Activated CD4-positive, alpha-beta memory T cell treated with anti-CD3 and anti-CD28 coated beads, Interleukin-2, amount 10 ng/mL, durations not matched to agents 7 days and 5 days (primary cell): ENCODE measurements around the gene ACTMAP. TPM values are rescaled to one million over a fixed set of nuclear protein-coding genes. Genes with fewer than 3 reads are reported as not detected.

ENCODE experiments used
- CTCF ChIA-PET: fragments of 350-600 bp; sonication (Branson Sonifier 250); formaldehyde crosslinking; loops from one replicate; lab custom pipeline; 2021; ENCODE audit warnings: antibody characterized with exemption, inconsistent platforms; lab: Charles Lee
- POLR2A ChIA-PET: fragments of 350-600 bp; sonication (Branson Sonifier 250); formaldehyde crosslinking; loops from one replicate; lab custom pipeline; 2021; ENCODE audit warnings: antibody characterized with exemption; lab: Charles Lee
- DNase-seq: peaks from one replicate; pipeline ENCODE4 v3.0.0-alpha.2; 2020
- H3K27ac Mint-ChIP-seq: one replicate; pipeline ENCODE4 v1.8.0; 2021; ENCODE audit warnings: mild to moderate bottlenecking, mixed read lengths
- H3K27me3 Mint-ChIP-seq: one replicate; pipeline ENCODE4 v1.8.0; 2021; ENCODE audit warnings: mixed read lengths
- H3K36me3 Mint-ChIP-seq: one replicate; pipeline ENCODE4 v1.8.0; 2021; ENCODE audit warnings: low read depth, mixed read lengths
- H3K4me1 Mint-ChIP-seq: one replicate; pipeline ENCODE4 v1.8.0; 2021; ENCODE audit warnings: mixed read lengths
- H3K4me3 Mint-ChIP-seq: one replicate; pipeline ENCODE4 v1.8.0; 2021; ENCODE audit warnings: mild to moderate bottlenecking, mixed read lengths
- H3K9me3 Mint-ChIP-seq: one replicate; pipeline ENCODE4 v1.8.0; 2021; ENCODE audit warnings: mixed read lengths
- total RNA-seq, 2 experiments: library from RNA; stranded (reverse); gene quantifications; one replicate each; pipeline ENCODE4 v1.2.3, GENCODE V29; 2021

Gene ACTMAP
- total RNA-seq, 2 experiments from 2014 or later = 18.1 to 18.8 TPM

GRCh38 chr19:40723661-40724254 is 26.5 kb downstream of the ACTMAP start:
- Mint-ChIP-seq H3K27ac (no peak overlapping the region), H3K9me3 (no peaks in the 10 kb centered on the region), H3K4me3 (no peak overlapping the region), H3K4me1 (peaks cover 41% of the 10 kb centered on the region), H3K27me3 (no peaks in the 10 kb centered on the region), H3K36me3 (peaks cover 38% of the 10 kb centered on the region)
- ChIA-PET POLR2A (interaction anchor here (0.7 kb wide), 1 partner anchor 9 kb away, joined by 3 read pairs; no protein-coding TSS in a partner anchor), CTCF (no interaction called here)
- DNase-seq = no peak

GRCh38 chr19:40721936-40722661 is 28.2 kb downstream of the ACTMAP start:
- ChIA-PET POLR2A (interaction anchor here (0.8 to 1.2 kb wide), 2 partner anchors 10 to 56 kb away, joined by 3 to 4 read pairs; partner anchors contain the start of gene RAB4B), CTCF (interaction anchor here (0.6 to 1.5 kb wide), 3 partner anchors 33 to 76 kb away, joined by 3 to 4 read pairs (median 3); partner anchors contain the start of gene EGLN2)
- DNase-seq = no peak
- no peak overlapping the region for H3K4me3 Mint-ChIP-seq
- peaks cover 55% of the 10 kb centered on the region for H3K4me1 Mint-ChIP-seq
- no peaks in the 10 kb centered on the region for H3K27me3 Mint-ChIP-seq
- H3K9me3 Mint-ChIP-seq = no peaks in the 10 kb centered on the region
- H3K36me3 Mint-ChIP-seq = peaks cover 36% of the 10 kb centered on the region
- H3K27ac Mint-ChIP-seq = no peak overlapping the region

- Mint-ChIP-seq H3K36me3 (peaks cover 33% of the 10 kb centered on the region), H3K27ac (no peak overlapping the region), H3K4me3 (no peak overlapping the region), H3K4me1 (peaks cover 58% of the 10 kb centered on the region), H3K9me3 (no peaks in the 10 kb centered on the region), H3K27me3 (no peaks in the 10 kb centered on the region)
- DNase-seq = no peak
- ChIA-PET CTCF (interaction anchor here (0.7 to 1.5 kb wide), 2 partner anchors 34 to 77 kb away, joined by 3 read pairs; partner anchors contain the start of gene EGLN2), POLR2A (no interaction called here)
Measured at GRCh38 chr19:40721140-40721486, 29.2 kb downstream of the ACTMAP start.

DNA sequence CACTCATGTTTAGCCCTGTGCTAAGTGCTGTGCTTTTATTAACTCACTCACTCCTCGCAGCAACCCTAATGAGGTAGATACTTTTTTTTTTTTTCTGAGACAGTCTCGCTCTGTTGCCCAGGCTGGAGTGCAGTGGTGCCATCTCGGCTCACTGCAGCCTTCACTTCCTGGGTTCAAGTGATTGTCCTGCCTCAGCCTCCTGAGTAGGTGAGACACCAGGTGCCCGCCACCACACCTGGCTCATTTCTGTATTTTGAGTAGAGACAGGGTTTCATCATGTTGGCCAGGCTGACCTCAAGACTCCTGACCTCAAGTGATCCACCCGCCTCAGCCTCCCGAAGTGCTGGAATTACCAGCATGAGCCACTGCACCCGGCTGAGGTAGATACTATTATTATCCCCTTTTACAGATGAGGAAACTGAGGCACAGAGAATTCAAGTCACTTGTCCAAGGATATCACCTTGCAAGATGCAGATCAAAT is 30.8 kb downstream of the ACTMAP start:
- Mint-ChIP-seq H3K9me3 (no peaks in the 10 kb centered on the region), H3K27ac (no peak overlapping the region), H3K27me3 (no peaks in the 10 kb centered on the region), H3K4me3 (peak overlapping the region; percentile 75), H3K36me3 (peaks cover 25% of the 10 kb centered on the region), H3K4me1 (peaks cover 68% of the 10 kb centered on the region)
- ChIA-PET POLR2A (no interaction called here), CTCF (no interaction called here)
- DNase-seq = no peak

GRCh38 chr19:40718774-40719391 is 31.4 kb downstream of the ACTMAP start:
- peak; percentile 16 for DNase-seq
- ChIA-PET CTCF (no interaction called here), POLR2A (no interaction called here)
- H3K27ac Mint-ChIP-seq = peak overlapping the region; percentile 11
- no peaks in the 10 kb centered on the region for H3K27me3 Mint-ChIP-seq
- H3K36me3 Mint-ChIP-seq = peaks cover 20% of the 10 kb centered on the region
- H3K4me3 Mint-ChIP-seq = peak overlapping the region; percentile 75
- peaks cover 70% of the 10 kb centered on the region for H3K4me1 Mint-ChIP-seq
- no peaks in the 10 kb centered on the region for H3K9me3 Mint-ChIP-seq

GRCh38 chr19:40717880-40718773 is 32.1 kb downstream of the ACTMAP start:
- POLR2A ChIA-PET = interaction anchor here (2.2 to 2.5 kb wide), 3 partner anchors 32 to 60 kb away, joined by 17 to 27 read pairs (median 21); partner anchors contain the start of genes ACTMAP, RAB4B and SNRPA
- Mint-ChIP-seq H3K4me1 (peaks cover 71% of the 10 kb centered on the region), H3K36me3 (peaks cover 16% of the 10 kb centered on the region), H3K27me3 (no peaks in the 10 kb centered on the region), H3K9me3 (no peaks in the 10 kb centered on the region), H3K27ac (peak overlapping the region; percentile 44), H3K4me3 (peak overlapping the region; percentile 75)
- DNase-seq = no peak
- CTCF ChIA-PET = interaction anchor here (1.8 kb wide), 1 partner anchor 35 kb away, joined by 8 read pairs; no protein-coding TSS in a partner anchor

GRCh38 chr19:40717325-40717879 is 32.9 kb downstream of the ACTMAP start:
- Mint-ChIP-seq H3K4me3 (peak overlapping the region; percentile 75), H3K4me1 (peaks cover 72% of the 10 kb centered on the region), H3K27ac (peak overlapping the region; percentile 44), H3K36me3 (peaks cover 17% of the 10 kb centered on the region), H3K27me3 (no peaks in the 10 kb centered on the region), H3K9me3 (no peaks in the 10 kb centered on the region)
- no peak for DNase-seq
- ChIA-PET CTCF (interaction anchor here (1.1 to 1.8 kb wide), 2 partner anchors 36 to 95 kb away, joined by 3 to 8 read pairs; no protein-coding TSS in a partner anchor), POLR2A (interaction anchor here (0.5 to 2.5 kb wide), 7 partner anchors 20 to 89 kb away, joined by 3 to 27 read pairs (median 8); partner anchors contain the start of genes ACTMAP, EGLN2, NUMBL and RAB4B)

DNA sequence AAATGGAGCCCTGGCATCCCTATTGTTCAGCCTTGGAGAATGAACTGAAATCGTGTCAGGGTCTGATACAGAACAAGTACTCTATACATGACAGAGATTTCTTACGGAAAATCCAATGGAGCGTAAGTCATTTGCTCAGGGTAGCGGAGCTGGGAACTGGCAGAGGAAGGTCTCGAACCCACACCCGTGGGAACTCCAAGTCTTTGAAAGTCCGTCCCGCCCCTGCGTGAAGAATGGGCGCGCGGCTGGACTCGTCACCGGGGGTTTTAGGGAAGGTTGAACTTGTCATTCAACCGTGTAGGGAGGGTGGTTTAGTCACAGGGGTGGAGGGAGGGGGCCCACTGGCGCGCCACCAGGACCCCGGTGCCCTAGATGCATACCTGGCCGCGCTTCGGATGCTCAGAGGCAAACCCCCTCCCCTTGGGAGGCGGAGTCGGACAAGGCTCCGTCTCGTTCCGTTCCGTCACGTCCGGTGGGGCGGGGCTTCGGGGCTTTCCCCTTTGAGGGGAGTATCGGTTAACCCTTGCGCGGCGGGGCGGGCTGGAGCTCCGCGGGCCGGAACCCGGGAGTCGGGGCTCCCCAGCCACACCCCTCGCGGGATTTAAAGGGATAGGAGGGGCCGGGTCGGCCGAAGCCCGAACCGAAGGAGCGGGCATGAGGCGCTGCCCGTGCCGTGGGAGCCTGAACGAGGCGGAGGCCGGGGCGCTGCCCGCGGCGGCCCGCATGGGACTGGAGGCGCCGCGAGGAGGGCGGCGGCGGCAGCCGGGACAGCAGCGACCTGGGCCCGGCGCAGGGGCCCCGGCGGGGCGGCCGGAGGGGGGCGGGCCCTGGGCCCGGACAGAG is 33.6 kb downstream of the ACTMAP start, which contains the start of the genes COQ8B and ITPKC:
COQ8B (minus strand) TSS at position 405 of the 843 bp plus-strand sequence. CDS start 2,254 bp downstream, outside the sequence.
ITPKC (plus strand) TSS at position 631 of the 843 bp plus-strand sequence; CDS start at position 655, 24 bp downstream.
- ChIA-PET CTCF (interaction anchor here (0.6 to 1.8 kb wide), 5 partner anchors 36 to 664 kb away, joined by 3 to 8 read pairs (median 3); partner anchors contain the start of gene RAB4B), POLR2A (interaction anchor here (0.5 to 2.5 kb wide), 8 partner anchors 19 to 90 kb away, joined by 3 to 27 read pairs (median 8); partner anchors contain the start of genes ACTMAP, EGLN2, NUMBL and RAB4B)
- H3K4me3 Mint-ChIP-seq = peak within 1 kb of the TSS; percentile 90
- H3K9me3 Mint-ChIP-seq = no peaks in the 10 kb centered on the region
- peak within 1 kb of the TSS; percentile 87 for H3K27ac Mint-ChIP-seq
- DNase-seq = peak; percentile 100
- no peaks in the 10 kb centered on the region for H3K27me3 Mint-ChIP-seq
- H3K4me1 Mint-ChIP-seq = peaks cover 71% of the 10 kb centered on the region
- H3K36me3 Mint-ChIP-seq = peaks cover 15% of the 10 kb centered on the region

DNA sequence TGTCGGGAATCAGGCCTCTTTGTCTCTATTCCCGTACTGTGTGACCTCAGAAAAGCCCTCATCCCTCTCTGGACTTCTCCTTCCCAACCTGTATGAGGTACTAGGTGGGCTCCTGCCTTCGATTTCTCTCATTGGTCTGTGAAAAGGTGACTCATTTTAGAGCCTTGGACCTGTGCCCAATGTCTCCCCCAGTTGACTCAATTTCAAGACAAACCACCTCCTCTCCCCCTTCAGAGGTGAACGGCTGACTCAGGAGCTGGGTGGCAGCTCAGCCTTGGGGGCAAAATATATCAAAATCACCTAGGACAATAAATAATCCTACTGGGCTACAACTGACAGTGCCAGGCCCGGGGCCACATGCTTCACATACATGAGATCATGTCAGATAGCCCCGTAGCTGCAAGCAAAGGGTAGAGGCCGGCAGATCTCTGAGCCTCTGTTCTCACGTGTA is 34.2 kb downstream of the ACTMAP start:
- H3K27ac Mint-ChIP-seq = peak overlapping the region; percentile 87
- ChIA-PET POLR2A (interaction anchor here (1.3 to 2.5 kb wide), 7 partner anchors 24 to 91 kb away, joined by 3 to 27 read pairs (median 8); partner anchors contain the start of genes ACTMAP, EGLN2, NUMBL and RAB4B), CTCF (interaction anchor here (0.8 to 1.8 kb wide), 3 partner anchors 37 to 62 kb away, joined by 3 to 8 read pairs (median 4); partner anchors contain the start of gene RAB4B)
- no peaks in the 10 kb centered on the region for H3K27me3 Mint-ChIP-seq
- peaks cover 74% of the 10 kb centered on the region for H3K4me1 Mint-ChIP-seq
- peaks cover 21% of the 10 kb centered on the region for H3K36me3 Mint-ChIP-seq
- H3K9me3 Mint-ChIP-seq = no peaks in the 10 kb centered on the region
- H3K4me3 Mint-ChIP-seq = peak overlapping the region; percentile 90
- peak; percentile 50 for DNase-seq

- no peaks in the 10 kb centered on the region for H3K27me3 Mint-ChIP-seq
- peaks cover 18% of the 10 kb centered on the region for H3K36me3 Mint-ChIP-seq
- H3K4me1 Mint-ChIP-seq = peaks cover 64% of the 10 kb centered on the region
- no peaks in the 10 kb centered on the region for H3K9me3 Mint-ChIP-seq
- peak overlapping the region; percentile 90 for H3K4me3 Mint-ChIP-seq
- POLR2A ChIA-PET = no interaction called here
- H3K27ac Mint-ChIP-seq = peak overlapping the region; percentile 87
- CTCF ChIA-PET = no interaction called here
- DNase-seq = peak; percentile 94
Measured at GRCh38 chr19:40714441-40715299, 35.6 kb downstream of the ACTMAP start.
